Measurements from ENCODE around the gene COG7. TPM values are rescaled to one million over a fixed set of nuclear protein-coding genes. Genes with fewer than 3 reads are reported as not detected.

Gene COG7
- total RNA-seq, 1 donor from 2014 or later = 21.4 TPM

DNA sequence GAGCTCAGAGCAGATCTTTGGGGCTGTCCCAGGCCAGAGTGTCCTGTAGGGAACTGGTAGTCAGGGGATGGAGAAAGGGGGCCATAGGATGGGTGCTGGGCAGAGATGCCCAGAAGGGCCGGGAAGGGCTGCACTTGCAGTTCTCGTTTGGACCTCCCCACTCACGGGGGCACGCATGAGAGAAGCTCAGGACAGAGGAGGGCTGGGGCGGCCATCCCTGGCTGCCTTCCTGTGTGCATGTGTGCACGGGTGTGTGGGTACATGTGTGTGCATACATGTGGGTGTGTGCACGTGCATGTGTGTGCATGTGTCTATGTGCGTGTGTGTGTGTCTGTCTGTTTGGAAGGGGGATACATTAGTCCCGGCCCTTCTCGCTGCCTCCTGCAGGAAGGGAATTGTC is 73.3 kb downstream of the COG7 start:
- Histone ChIP-seq H3K4me1 (no peaks in the 10 kb centered on the region), H3K4me3 (no peak overlapping the region), H3K27ac (no peak overlapping the region), H3K9me3 (no peaks in the 10 kb centered on the region), H3K36me3 (no peaks in the 10 kb centered on the region), H3K27me3 (no peaks in the 10 kb centered on the region)
- DNase-seq (ENCODE audit: extremely low spot score in 2 of 2) = no peak
- intact Hi-C loops (cut with DNase I) = no loop called here
- no peak for TF ChIP-seq CTCF (IDR thresholded peaks at IDR 0.05)
- no peak for TF ChIP-seq POLR2A (IDR thresholded peaks at IDR 0.05)
- TF ChIP-seq POLR2AphosphoS5 (IDR thresholded peaks at IDR 0.05; ENCODE audit: insufficient read depth in 1 of 2, low read depth in 1 of 2) = no peak

DNA sequence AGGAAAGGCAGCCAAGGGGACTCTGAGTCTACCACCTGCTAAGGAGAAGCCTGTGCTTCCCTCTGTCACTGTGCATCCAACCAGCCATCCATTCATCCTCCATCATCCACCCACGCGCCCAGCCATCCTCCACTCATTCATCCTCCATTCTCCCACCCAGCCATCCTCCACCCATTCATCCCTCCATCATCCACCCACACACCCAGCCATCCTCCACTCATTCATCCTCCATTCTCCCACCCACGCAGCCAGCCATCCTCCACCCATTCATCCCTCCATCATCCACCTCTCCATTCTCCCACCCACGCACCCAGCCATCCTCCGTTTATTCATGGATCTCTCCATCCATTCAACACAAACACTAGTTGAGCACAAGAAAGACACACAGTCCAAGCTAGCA is 74.1 kb downstream of the COG7 start:
- no peaks in the 10 kb centered on the region for H3K9me3 ChIP-seq
- intact Hi-C loops (cut with DNase I) = no loop called here
- no peak for DNase-seq (ENCODE audit: extremely low spot score in 2 of 2)
- H3K4me3 ChIP-seq = no peak overlapping the region
- H3K27ac ChIP-seq = no peak overlapping the region
- H3K36me3 ChIP-seq = no peaks in the 10 kb centered on the region
- no peaks in the 10 kb centered on the region for H3K4me1 ChIP-seq
- H3K27me3 ChIP-seq = no peaks in the 10 kb centered on the region
- TF ChIP-seq POLR2AphosphoS5 (IDR thresholded peaks at IDR 0.05; ENCODE audit: insufficient read depth in 1 of 2, low read depth in 1 of 2) (no peak), POLR2A (IDR thresholded peaks at IDR 0.05) (no peak), CTCF (IDR thresholded peaks at IDR 0.05) (no peak)

DNA sequence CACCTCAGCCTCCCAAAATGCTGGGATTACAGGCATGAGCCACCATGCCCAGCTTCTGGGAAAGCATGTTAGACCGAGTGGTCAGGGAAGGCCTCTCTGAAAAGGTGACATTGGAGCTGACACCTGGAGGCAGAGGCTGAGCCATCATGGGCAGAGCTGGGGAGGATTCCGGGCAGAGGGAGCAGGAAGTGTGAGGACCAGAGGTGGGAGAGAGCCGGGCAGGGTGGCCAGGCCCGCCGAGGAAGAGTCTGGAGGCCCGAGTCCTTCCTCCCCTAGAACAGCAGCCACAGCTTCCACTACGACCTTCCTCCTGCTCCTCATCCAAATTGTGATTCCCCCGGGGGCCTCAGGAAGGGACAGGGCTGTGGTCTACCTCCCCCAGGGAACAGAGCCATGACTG is 74.7 kb downstream of the COG7 start:
- Histone ChIP-seq H3K9me3 (no peaks in the 10 kb centered on the region), H3K36me3 (no peaks in the 10 kb centered on the region), H3K27ac (no peak overlapping the region), H3K27me3 (no peaks in the 10 kb centered on the region), H3K4me1 (no peaks in the 10 kb centered on the region), H3K4me3 (no peak overlapping the region)
- intact Hi-C loops (cut with DNase I) = no loop called here
- no peak for DNase-seq (ENCODE audit: extremely low spot score in 2 of 2)
- no peak for TF ChIP-seq POLR2AphosphoS5 (IDR thresholded peaks at IDR 0.05; ENCODE audit: insufficient read depth in 1 of 2, low read depth in 1 of 2)
- no peak for TF ChIP-seq POLR2A (IDR thresholded peaks at IDR 0.05)
- no peak for TF ChIP-seq CTCF (IDR thresholded peaks at IDR 0.05)

DNA sequence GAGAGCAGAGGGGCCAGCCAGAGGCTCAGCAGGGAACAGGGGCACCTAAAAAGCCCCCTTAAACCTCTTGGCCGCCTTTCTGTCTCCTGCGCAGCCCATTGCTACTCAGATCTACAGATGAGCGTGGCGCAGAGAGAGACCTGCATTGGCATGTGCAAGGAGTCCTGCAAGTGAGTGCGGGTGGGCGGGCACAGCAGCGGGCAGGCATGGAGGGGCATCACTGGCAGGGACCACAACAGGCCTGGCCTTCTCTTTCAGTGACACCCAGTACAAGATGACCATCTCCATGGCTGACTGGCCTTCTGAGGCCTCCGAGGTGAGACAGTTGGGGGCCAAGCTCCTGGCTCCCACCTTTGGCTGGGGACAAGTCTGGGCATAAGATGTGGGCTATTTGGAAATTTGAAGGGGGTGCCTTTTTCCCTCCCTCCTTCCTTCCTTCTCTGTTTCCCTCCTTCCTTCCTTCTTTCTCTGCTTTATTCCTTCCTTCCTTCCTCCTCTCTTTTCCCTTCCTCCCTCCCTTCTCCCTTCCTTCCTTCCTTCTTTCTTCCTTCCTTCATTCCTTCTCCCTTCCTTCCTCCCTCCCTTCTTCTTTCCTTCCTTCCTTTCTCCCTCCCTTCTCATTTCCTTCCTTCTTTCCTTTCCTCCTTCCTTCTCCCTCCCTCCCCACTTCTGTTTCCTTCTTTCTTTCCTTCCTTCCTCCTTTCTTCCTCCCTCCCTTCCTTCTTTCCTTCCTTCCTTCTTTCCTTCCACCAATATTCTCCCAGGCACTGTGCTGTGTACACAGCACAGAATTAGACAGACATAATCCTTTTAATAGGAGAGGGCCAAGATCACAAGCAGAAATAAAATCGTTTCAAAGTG is 75.7 kb downstream of the COG7 start:
- H3K27me3 ChIP-seq = no peaks in the 10 kb centered on the region
- no peaks in the 10 kb centered on the region for H3K4me1 ChIP-seq
- no peak overlapping the region for H3K27ac ChIP-seq
- H3K9me3 ChIP-seq = no peaks in the 10 kb centered on the region
- intact Hi-C loops (cut with DNase I) = no loop called here
- TF ChIP-seq POLR2A (IDR thresholded peaks at IDR 0.05) (no peak), POLR2AphosphoS5 (IDR thresholded peaks at IDR 0.05; ENCODE audit: insufficient read depth in 1 of 2, low read depth in 1 of 2) (no peak), CTCF (IDR thresholded peaks at IDR 0.05) (no peak)
- no peaks in the 10 kb centered on the region for H3K36me3 ChIP-seq
- DNase-seq (ENCODE audit: extremely low spot score in 2 of 2) = no peak
- H3K4me3 ChIP-seq = no peak overlapping the region

- Histone ChIP-seq H3K27me3 (no peaks in the 10 kb centered on the region), H3K4me3 (no peak overlapping the region), H3K4me1 (no peaks in the 10 kb centered on the region), H3K27ac (no peak overlapping the region), H3K9me3 (no peaks in the 10 kb centered on the region), H3K36me3 (no peaks in the 10 kb centered on the region)
- DNase-seq (ENCODE audit: extremely low spot score in 2 of 2) = no peak
- intact Hi-C loops (cut with DNase I) = no loop called here
- TF ChIP-seq POLR2AphosphoS5 (IDR thresholded peaks at IDR 0.05; ENCODE audit: insufficient read depth in 1 of 2, low read depth in 1 of 2) (no peak), POLR2A (IDR thresholded peaks at IDR 0.05) (no peak), CTCF (IDR thresholded peaks at IDR 0.05) (no peak)
These were observed 77.3 kb downstream of the COG7 start for GRCh38 chr16:23375643-23376042.

All from vagina (tissue), 2 donors.